ENCODE results near the gene OSMR.

The OSMR gene

DNA sequence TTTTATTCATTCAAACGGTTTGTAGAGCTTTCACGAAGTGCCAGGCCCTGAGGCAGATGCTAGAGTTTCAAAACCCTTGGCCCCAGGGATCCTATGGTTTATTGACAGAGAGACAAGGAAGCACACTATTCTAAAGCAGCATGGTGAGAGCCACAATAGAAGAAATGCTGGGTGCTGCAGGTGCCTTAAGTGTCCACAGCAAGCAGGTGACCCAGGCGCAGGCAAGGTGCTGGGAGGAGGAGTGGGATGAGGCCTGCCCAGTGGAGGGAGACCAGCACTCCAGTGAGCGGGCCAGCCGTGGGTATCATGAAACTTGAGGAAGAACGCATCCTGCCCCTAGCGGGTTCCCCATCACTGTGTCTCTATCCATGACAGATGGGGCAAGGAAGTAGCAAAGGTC is 71.0 kb downstream of the OSMR start:
- no peak for TF ChIP-seq SIN3A (IDR thresholded peaks at IDR 0.05; ENCODE audit: borderline replicate concordance, insufficient read depth, low read length)

- TF ChIP-seq SIN3A (IDR thresholded peaks at IDR 0.05; ENCODE audit: borderline replicate concordance, insufficient read depth, low read length) (no peak), REST (IDR thresholded peaks at IDR 0.05; ENCODE audit: insufficient read depth in 1 of 2, low read depth in 2 of 2, low read length in 2 of 2) (peak; percentile 90 to 97)
Observed at GRCh38 chr5:38921174-38921573, 75.4 kb downstream of the OSMR start.

DNA sequence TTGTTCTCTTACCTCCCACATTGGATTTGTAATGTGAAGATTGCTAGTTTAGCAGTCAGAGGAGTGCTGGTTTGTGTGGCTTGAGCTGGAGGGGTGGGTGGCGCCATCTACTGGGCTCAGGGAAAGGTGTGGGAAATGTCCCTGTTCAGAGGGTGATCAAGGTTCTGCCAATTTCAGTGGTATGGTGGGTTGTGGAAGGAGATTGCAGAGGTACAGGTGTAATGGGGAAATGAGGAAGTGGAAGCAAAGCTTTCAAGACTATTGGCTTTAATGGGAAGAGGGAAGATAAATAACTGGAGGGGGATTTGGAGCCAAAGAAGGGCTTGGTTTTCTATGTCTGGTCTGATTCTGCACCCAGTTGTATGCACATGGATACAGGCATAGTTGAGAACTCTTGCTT is 76.4 kb downstream of the OSMR start:
- TF ChIP-seq POLR2AphosphoS5 (IDR thresholded peaks at IDR 0.05; ENCODE audit: low read depth, low read length), result no peak
- TF ChIP-seq REST (IDR thresholded peaks at IDR 0.05; ENCODE audit: insufficient read depth in 1 of 2, low read depth in 2 of 2, low read length in 2 of 2), result peak; percentile 63 to 79
- TF ChIP-seq TAF1 (IDR thresholded peaks at IDR 0.05; ENCODE audit: borderline replicate concordance, insufficient read depth, low read length), result no peak

GRCh38 chr5:38923661-38924451 is 78.0 kb downstream of the OSMR start:
- TF ChIP-seq SIN3A (IDR thresholded peaks at IDR 0.05; ENCODE audit: borderline replicate concordance, insufficient read depth, low read length), result no peak
- TF ChIP-seq REST (IDR thresholded peaks at IDR 0.05; ENCODE audit: insufficient read depth in 1 of 2, low read depth in 2 of 2, low read length in 2 of 2), result no peak
- TF ChIP-seq FOXP2 (optimal IDR thresholded peaks at IDR 0.05; ENCODE audit: borderline replicate concordance, extremely low read depth, extremely low read length, insufficient read depth), result no peak
- TF ChIP-seq TAF1 (IDR thresholded peaks at IDR 0.05; ENCODE audit: borderline replicate concordance, insufficient read depth, low read length), result no peak
- no peak for TF ChIP-seq POLR2AphosphoS5 (IDR thresholded peaks at IDR 0.05; ENCODE audit: low read depth, low read length)

DNA sequence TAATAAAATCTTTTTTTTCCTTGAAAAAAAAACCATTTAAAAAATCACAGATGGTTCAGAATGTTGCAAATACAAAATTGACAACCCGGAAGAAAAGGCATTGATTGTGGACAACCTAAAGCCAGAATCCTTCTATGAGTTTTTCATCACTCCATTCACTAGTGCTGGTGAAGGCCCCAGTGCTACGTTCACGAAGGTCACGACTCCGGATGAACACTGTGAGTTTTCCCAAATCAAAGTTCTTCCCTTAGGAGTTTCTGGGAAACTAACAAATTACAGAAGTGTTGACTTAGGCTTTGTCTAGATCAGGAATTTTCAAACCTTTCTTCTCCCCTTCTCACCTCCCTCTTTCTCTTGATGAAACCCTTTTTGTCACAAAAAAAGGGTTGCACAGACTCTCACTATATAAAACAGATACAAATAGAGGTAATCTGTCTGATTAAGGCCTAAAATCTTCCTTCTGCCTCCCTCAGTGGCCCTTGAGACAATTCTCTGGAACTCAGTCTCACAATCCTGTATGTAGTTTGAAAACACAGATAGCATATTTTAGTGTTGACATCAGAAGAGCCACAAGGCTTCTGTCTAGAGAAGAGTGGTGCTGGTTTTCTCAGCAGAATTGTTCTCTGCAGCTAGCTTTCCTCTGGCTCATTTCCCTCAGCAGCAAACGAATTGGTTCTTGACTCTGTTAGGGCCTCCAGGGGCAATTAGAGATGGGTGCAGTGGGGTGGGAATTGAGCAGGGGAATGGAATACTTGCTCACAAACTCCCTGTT is 79.5 kb downstream of the OSMR start:
- TF ChIP-seq TAF1 (IDR thresholded peaks at IDR 0.05; ENCODE audit: borderline replicate concordance, insufficient read depth, low read length) (no peak), SIN3A (IDR thresholded peaks at IDR 0.05; ENCODE audit: borderline replicate concordance, insufficient read depth, low read length) (no peak), REST (IDR thresholded peaks at IDR 0.05; ENCODE audit: insufficient read depth in 1 of 2, low read depth in 2 of 2, low read length in 2 of 2) (no peak), POLR2AphosphoS5 (IDR thresholded peaks at IDR 0.05; ENCODE audit: low read depth, low read length) (no peak), FOXP2 (optimal IDR thresholded peaks at IDR 0.05; ENCODE audit: borderline replicate concordance, extremely low read depth, extremely low read length, insufficient read depth) (no peak)
